Astrocyte (in vitro differentiated cells and primary cell): ENCODE measurements around the gene GPHN. TPM values are rescaled to one million over a fixed set of nuclear protein-coding genes. Genes with fewer than 3 reads are reported as not detected.

Experiments used
- DNase-seq: peaks from one replicate; pipeline ENCODE4 v3.0.0-alpha.2; 2010; ENCODE audit warnings: low read depth
- FAIRE-seq: peaks from 2 replicates; lab custom pipeline; 2011; peaks lifted over from hg19 to GRCh38; lab: Jason Lieb, UNC
- H2AFZ ChIP-seq: 2 replicates; pipeline ENCODE4 v1.6.0; 2012; ENCODE audit warnings: low read depth, low read length, inconsistent platforms
- H3K27ac ChIP-seq: 2 replicates; pipeline ENCODE4 v1.5.1; 2011; ENCODE audit warnings: low read depth, low read length, inconsistent platforms
- H3K27me3 ChIP-seq: 2 replicates; pipeline ENCODE4 v1.6.0; 2011; ENCODE audit warnings: low read length, inconsistent platforms; ENCODE audit not compliant: insufficient read depth
- H3K36me3 ChIP-seq: 2 replicates; pipeline ENCODE4 v1.5.1; 2011; ENCODE audit warnings: low read length, inconsistent platforms; ENCODE audit not compliant: insufficient read depth
- H3K4me1 ChIP-seq: 2 replicates; pipeline ENCODE4 v1.5.1; 2011; ENCODE audit warnings: low read length, inconsistent platforms; ENCODE audit not compliant: insufficient read depth
- H3K4me2 ChIP-seq: 2 replicates; pipeline ENCODE4 v1.6.0; 2012; ENCODE audit warnings: low read length, inconsistent platforms
- H3K4me3 ChIP-seq: 2 replicates; pipeline ENCODE4 v1.5.1; 2011; ENCODE audit warnings: low read depth, mild to moderate bottlenecking, low read length, inconsistent platforms; ENCODE audit not compliant: insufficient read depth
- H3K79me2 ChIP-seq: 2 replicates; pipeline ENCODE4 v1.6.0; 2012; ENCODE audit warnings: mild to moderate bottlenecking, low read length, inconsistent platforms; ENCODE audit not compliant: insufficient read depth
- H3K9ac ChIP-seq: 2 replicates; pipeline ENCODE4 v1.6.0; 2012; ENCODE audit warnings: mild to moderate bottlenecking, low read length, inconsistent platforms
- H3K9me3 ChIP-seq: 2 replicates; pipeline ENCODE4 v1.5.1; 2012; ENCODE audit warnings: low read depth, mild to moderate bottlenecking, low read length, inconsistent platforms; ENCODE audit not compliant: insufficient read depth
- H4K20me1 ChIP-seq: 2 replicates; pipeline ENCODE4 v1.6.0; 2012; ENCODE audit warnings: low read length, inconsistent platforms; ENCODE audit not compliant: insufficient read depth
- H3K27ac Mint-ChIP-seq: one replicate; pipeline ENCODE4 v1.8.0; 2021; ENCODE audit warnings: mild to moderate bottlenecking, mixed read lengths; ENCODE audit not compliant: unreplicated experiment
- H3K27me3 Mint-ChIP-seq: one replicate; pipeline ENCODE4 v1.8.0; 2021; ENCODE audit warnings: low read depth, mixed read lengths; ENCODE audit not compliant: unreplicated experiment
- H3K36me3 Mint-ChIP-seq: one replicate; pipeline ENCODE4 v1.8.0; 2021; ENCODE audit warnings: low read depth, mixed read lengths; ENCODE audit not compliant: unreplicated experiment
- H3K4me1 Mint-ChIP-seq: one replicate; pipeline ENCODE4 v1.8.0; 2021; ENCODE audit warnings: low read depth, mixed read lengths; ENCODE audit not compliant: unreplicated experiment
- H3K4me3 Mint-ChIP-seq: one replicate; pipeline ENCODE4 v1.8.0; 2021; ENCODE audit warnings: mild to moderate bottlenecking, moderate library complexity, mixed read lengths; ENCODE audit not compliant: unreplicated experiment
- H3K9me3 Mint-ChIP-seq: one replicate; pipeline ENCODE4 v1.8.0; 2021; ENCODE audit warnings: mild to moderate bottlenecking, mixed read lengths; ENCODE audit not compliant: unreplicated experiment
- EZH2 ChIP-seq: IDR thresholded peaks from 2 replicates; pipeline ENCODE4 v1.6.1; 2012; ENCODE audit warnings: mild to moderate bottlenecking, low read length, inconsistent platforms; ENCODE audit not compliant: insufficient read depth
- total RNA-seq: library from RNA; stranded (reverse); gene quantifications from 2 replicates; pipeline ENCODE4 v1.2.1, GENCODE V29; 2021
- TF ChIP-seq, protein P1 (sequence below): IDR thresholded peaks from 2 replicates; pipeline ENCODE4 v1.5.1; 2011; ENCODE audit warnings: low read depth, mild to moderate bottlenecking, inconsistent platforms, low read length, moderate library complexity; ENCODE audit not compliant: insufficient read depth

GPHN gene
- total RNA-seq, 1 donor from 2014 or later: 6.9 TPM

DNA sequence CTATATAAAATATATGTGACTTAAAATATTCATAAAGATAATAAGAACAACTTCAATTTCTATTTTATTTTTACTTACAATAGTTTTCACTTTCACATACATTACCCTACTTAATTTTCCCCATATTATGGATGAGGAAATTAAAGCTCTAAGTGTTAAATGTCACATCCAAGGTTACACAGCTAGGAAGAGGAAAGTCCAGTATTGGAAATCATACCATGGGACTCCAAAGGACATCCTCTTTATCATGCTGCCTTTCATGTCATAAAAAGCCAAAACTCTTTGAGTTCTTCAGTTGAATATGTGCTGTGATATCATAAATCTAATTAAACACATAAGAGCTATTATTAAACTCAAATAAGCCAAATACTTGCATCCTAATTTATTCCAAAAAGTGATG is 508.9 kb downstream of the GPHN start:
- H3K79me2 ChIP-seq: no peaks in the 10 kb centered on the region

DNA sequence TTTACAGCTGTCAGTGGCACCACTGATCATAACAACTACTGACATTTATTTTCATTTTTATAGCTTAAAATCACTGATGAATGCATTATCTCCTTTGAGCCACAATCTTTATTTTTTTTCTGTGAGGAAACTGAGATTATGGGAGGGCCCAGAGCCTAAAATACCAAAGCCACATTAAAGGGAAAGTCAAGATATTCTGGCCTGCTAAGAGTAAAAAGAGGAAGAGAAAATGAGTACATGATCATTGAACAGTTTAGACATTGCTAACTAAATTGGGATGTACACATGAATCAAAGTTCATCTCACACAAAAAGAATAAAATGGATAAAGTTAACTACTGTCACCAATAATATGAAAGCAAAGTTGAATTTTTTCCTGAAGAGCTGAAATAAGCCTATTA is 510.8 kb downstream of the GPHN start:
- Mint-ChIP-seq H3K9me3 (no peaks in the 10 kb centered on the region), H3K27me3 (no peaks in the 10 kb centered on the region), H3K36me3 (no peaks in the 10 kb centered on the region), H3K27ac (no peak overlapping the region), H3K4me3 (no peak overlapping the region), H3K4me1 (no peaks in the 10 kb centered on the region)
- no peaks in the 10 kb centered on the region for H3K36me3 ChIP-seq
- H3K4me1 ChIP-seq: no peaks in the 10 kb centered on the region
- no peak overlapping the region for H2AFZ ChIP-seq
- no peak overlapping the region for H3K9ac ChIP-seq
- H3K79me2 ChIP-seq: no peaks in the 10 kb centered on the region
- H3K27ac ChIP-seq: no peak overlapping the region
- H3K27me3 ChIP-seq: no peaks in the 10 kb centered on the region
- H3K4me3 ChIP-seq: no peak overlapping the region
- no peak for DNase-seq
- no peaks in the 10 kb centered on the region for H4K20me1 ChIP-seq
- H3K4me2 ChIP-seq: no peak overlapping the region
- no peak for FAIRE-seq
- TF ChIP-seq EZH2: no peak
- TF ChIP-seq, protein P1, sequence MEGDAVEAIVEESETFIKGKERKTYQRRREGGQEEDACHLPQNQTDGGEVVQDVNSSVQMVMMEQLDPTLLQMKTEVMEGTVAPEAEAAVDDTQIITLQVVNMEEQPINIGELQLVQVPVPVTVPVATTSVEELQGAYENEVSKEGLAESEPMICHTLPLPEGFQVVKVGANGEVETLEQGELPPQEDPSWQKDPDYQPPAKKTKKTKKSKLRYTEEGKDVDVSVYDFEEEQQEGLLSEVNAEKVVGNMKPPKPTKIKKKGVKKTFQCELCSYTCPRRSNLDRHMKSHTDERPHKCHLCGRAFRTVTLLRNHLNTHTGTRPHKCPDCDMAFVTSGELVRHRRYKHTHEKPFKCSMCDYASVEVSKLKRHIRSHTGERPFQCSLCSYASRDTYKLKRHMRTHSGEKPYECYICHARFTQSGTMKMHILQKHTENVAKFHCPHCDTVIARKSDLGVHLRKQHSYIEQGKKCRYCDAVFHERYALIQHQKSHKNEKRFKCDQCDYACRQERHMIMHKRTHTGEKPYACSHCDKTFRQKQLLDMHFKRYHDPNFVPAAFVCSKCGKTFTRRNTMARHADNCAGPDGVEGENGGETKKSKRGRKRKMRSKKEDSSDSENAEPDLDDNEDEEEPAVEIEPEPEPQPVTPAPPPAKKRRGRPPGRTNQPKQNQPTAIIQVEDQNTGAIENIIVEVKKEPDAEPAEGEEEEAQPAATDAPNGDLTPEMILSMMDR: no peak
- no peaks in the 10 kb centered on the region for H3K9me3 ChIP-seq

More for the DNA sequence above, 508.9 kb downstream of the GPHN start:
- FAIRE-seq: no peak
- DNase-seq: no peak
- Mint-ChIP-seq H3K36me3 (no peaks in the 10 kb centered on the region), H3K9me3 (no peaks in the 10 kb centered on the region), H3K4me1 (no peaks in the 10 kb centered on the region), H3K27me3 (no peaks in the 10 kb centered on the region), H3K27ac (no peak overlapping the region), H3K4me3 (no peak overlapping the region)
- no peak overlapping the region for H3K4me3 ChIP-seq
- H3K27me3 ChIP-seq: no peaks in the 10 kb centered on the region
- H3K4me1 ChIP-seq: no peaks in the 10 kb centered on the region
- no peaks in the 10 kb centered on the region for H3K9me3 ChIP-seq
- H3K27ac ChIP-seq: no peak overlapping the region
- H3K4me2 ChIP-seq: no peak overlapping the region
- no peak overlapping the region for H2AFZ ChIP-seq
- TF ChIP-seq, protein P1: no peak
- no peak for TF ChIP-seq EZH2
- H3K9ac ChIP-seq: no peak overlapping the region
- no peaks in the 10 kb centered on the region for H3K36me3 ChIP-seq
- no peaks in the 10 kb centered on the region for H4K20me1 ChIP-seq

DNA sequence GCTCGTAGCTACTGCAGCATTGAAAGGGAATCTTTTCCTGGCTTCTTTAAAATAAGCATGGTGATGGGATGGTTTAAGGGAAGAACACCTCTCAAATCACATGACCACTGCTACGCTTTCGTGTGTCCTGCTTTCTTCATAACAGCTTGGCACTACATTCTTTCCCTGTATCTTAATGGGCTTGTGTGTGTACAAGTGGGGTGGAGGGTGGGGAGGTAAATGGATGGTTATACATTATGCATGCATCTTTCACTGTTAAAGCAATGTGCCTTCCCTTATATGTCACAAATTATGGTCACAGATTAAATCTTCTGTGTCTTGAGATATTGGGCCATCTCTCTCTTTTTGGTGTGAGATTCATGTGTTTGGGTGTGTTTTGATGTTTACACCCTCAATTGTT is 511.8 kb downstream of the GPHN start:
- Mint-ChIP-seq H3K4me3 (no peak overlapping the region), H3K27ac (no peak overlapping the region), H3K27me3 (no peaks in the 10 kb centered on the region), H3K9me3 (no peaks in the 10 kb centered on the region), H3K36me3 (no peaks in the 10 kb centered on the region), H3K4me1 (no peaks in the 10 kb centered on the region)
- Histone ChIP-seq H4K20me1 (no peaks in the 10 kb centered on the region), H3K27me3 (no peaks in the 10 kb centered on the region), H3K27ac (no peak overlapping the region), H3K4me2 (no peak overlapping the region), H3K9me3 (no peaks in the 10 kb centered on the region), H3K9ac (no peak overlapping the region), H2AFZ (no peak overlapping the region), H3K4me1 (no peaks in the 10 kb centered on the region), H3K36me3 (no peaks in the 10 kb centered on the region), H3K79me2 (no peaks in the 10 kb centered on the region), H3K4me3 (no peak overlapping the region)
- no peak for TF ChIP-seq EZH2
- TF ChIP-seq, protein P1: no peak
- FAIRE-seq (no peak), DNase-seq (no peak)
